HCT116 (cell line): ENCODE results near the gene SEMA5A.

Experiments
- CBX3 ChIP-seq: IDR thresholded peaks from 2 replicates; pipeline ENCODE4 v1.6.1; 2012; ENCODE audit warnings: low read depth
- CEBPB ChIP-seq: IDR thresholded peaks from 2 replicates; pipeline ENCODE4 v1.6.1; 2012; ENCODE audit warnings: low read depth
- CTCF ChIP-seq, 3 experiments: fragments of 200-600 bp in 1 of 3; sonication (generic) in 1 of 3; IDR thresholded peaks in 2 of 3; conservative IDR thresholded peaks in 1 of 3; 2 replicates each; pipeline ENCODE4 v1.5.1; 2012 to 2017; ENCODE audit warnings: low read depth in 2 of 3, low read length in 2 of 3, antibody characterized with exemption in 1 of 3, borderline replicate concordance in 1 of 3, control low read depth in 1 of 3, mild to moderate bottlenecking in 1 of 3, mixed read lengths in 1 of 3, mixed run types in 1 of 3, moderate library complexity in 1 of 3; ENCODE audit not compliant: insufficient read depth in 1 of 3
- EZH2 ChIP-seq: fragments of 200-600 bp; sonication (generic); IDR thresholded peaks from 2 replicates; pipeline ENCODE4 v1.6.1; 2017; ENCODE audit warnings: antibody characterized with exemption, mixed run types
- MAX ChIP-seq: IDR thresholded peaks from 2 replicates; pipeline ENCODE4 v1.6.1; 2012
- POLR2A ChIP-seq: IDR thresholded peaks from 2 replicates; pipeline ENCODE4 v1.7.0; 2011; ENCODE audit warnings: borderline replicate concordance; ENCODE audit not compliant: insufficient read depth, insufficient read length; ENCODE audit errors: extremely low read depth
- SIN3A ChIP-seq: IDR thresholded peaks from 2 replicates; pipeline ENCODE4 v1.6.1; 2012; ENCODE audit warnings: low read depth
- TF ChIP-seq, protein P1 (sequence below): IDR thresholded peaks from 2 replicates; pipeline ENCODE4 v1.6.1; 2012

- no peak for TF ChIP-seq SIN3A
- TF ChIP-seq CTCF (IDR thresholded peaks at IDR 0.05 in 2 of 3, conservative IDR thresholded peaks at IDR 0.05 in 1 of 3; ENCODE audit: borderline replicate concordance in 1 of 3, insufficient read depth in 1 of 3, low read depth in 2 of 3, low read length in 2 of 3) = no peak
- no peak for TF ChIP-seq CEBPB
- TF ChIP-seq CBX3 = no peak
- TF ChIP-seq POLR2A = no peak
- TF ChIP-seq, protein P1, sequence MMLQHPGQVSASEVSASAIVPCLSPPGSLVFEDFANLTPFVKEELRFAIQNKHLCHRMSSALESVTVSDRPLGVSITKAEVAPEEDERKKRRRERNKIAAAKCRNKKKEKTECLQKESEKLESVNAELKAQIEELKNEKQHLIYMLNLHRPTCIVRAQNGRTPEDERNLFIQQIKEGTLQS = no peak
- no peak for TF ChIP-seq MAX
- TF ChIP-seq EZH2 = no peak
These were observed 63.5 kb downstream of the SEMA5A start for GRCh38 chr5:9482381-9482780.
